ENCODE data around the gene TMEM259. TPM values are rescaled to one million over a fixed set of nuclear protein-coding genes. Genes with fewer than 3 reads are reported as not detected.

The TMEM259 gene
- polyA plus RNA-seq, 4 donors: 98.1 to 152 (median 101) TPM

GRCh38 chr19:1004803-1005664 is 15.9 kb downstream of the TMEM259 start:
- no peak for DNase-seq (ENCODE audit: low read depth in 4 of 4, low spot score in 3 of 4)

GRCh38 chr19:1004204-1004802 is 16.6 kb downstream of the TMEM259 start:
- DNase-seq (ENCODE audit: low read depth in 4 of 4, low spot score in 3 of 4): no peak

GRCh38 chr19:1003283-1003682 is 17.6 kb downstream of the TMEM259 start:
- no peak for DNase-seq (ENCODE audit: low read depth in 4 of 4, low spot score in 3 of 4)

DNA sequence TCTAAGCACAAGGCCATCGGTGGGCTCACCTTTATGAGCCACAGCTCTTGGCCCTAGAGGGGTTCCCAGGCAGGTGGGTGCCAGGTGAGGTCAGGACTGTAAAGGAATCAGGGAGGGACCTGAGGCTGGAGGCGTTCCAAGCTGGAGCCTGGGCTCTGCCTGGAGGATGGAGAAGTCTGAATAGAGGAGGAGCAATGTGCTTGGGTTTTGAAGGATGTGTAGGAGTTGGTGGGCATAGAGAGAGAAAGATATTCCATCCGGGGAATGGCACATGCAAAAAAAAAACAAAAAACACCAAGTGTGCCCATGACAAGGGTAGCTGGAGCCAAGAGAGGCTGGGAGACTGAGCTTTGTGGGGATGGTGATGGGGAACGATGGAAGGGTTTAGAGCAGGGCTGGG is 18.3 kb downstream of the TMEM259 start:
- DNase-seq (ENCODE audit: low read depth in 4 of 4, low spot score in 3 of 4): no peak

DNA sequence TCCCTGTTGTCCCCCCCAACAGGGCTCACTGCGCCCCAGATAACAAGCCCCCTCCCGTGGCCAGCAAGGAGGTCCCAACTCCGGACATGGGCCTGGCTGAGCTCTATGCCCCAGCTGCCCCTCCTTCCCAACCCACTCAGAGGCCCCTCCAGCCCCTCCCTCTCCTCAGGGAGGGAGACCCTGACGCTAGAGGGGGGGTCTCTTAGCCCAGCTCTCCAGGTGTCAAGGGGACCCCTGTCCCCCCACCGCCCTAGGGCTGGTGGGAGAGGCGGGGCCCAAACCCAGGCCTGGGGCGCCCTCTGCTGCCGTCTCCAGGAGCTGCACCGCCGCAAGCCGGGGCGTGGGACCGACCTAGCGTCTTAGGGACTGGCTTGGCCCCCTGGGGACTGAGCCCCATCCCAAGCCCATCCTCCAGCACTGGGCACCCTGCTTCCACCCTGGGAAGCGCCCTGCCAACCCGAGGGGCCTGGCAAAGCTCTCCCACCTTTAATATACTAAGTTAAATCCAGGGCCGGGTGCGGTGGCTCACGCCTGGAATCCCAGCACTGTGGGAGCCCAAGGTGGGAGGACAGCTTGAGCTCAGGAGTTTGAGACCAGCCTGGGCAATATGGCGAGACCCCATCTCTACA is 19.3 kb downstream of the TMEM259 start:
- no peak for DNase-seq (ENCODE audit: low read depth in 4 of 4, low spot score in 3 of 4)

DNA sequence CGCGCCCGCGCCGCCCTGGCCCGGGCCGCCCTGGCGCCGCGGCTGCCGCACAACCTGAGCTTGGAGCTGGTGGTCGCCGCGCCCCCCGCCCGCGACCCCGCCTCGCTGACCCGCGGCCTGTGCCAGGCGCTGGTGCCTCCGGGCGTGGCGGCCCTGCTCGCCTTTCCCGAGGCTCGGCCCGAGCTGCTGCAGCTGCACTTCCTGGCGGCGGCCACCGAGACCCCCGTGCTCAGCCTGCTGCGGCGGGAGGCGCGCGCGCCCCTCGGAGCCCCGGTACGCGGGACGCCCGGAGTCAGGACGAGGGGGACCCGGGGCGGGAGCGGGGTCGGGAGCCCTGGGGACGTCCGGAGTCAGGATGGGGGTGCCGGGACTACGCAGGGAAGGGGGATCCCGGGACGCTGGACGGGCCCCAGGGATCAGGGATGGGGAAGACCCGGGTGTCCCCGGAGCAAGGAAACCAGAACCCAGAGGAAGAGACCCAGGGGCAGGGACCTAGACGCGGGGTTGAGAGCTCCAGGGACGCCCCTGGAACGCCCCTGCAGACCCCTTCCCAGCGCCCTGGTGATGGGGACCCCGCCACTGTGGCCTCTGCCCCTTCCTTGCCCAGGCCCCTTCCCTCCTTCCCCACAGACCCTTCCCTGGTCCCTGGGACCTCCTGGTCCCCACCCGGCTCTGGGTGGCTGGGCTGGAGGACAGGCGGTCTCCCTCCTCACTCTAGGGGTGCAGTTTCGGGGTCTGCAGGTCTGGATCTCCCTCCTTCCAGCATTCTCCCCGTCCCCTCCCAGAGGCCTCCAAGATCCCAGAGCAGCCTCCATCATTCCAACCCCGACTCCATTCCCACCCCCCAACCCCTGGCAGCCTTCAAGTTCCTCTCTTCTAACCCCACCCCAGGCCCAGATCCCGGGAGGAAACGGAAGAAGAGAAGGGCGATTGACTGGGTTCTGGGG is 20.1 kb downstream of the TMEM259 start:
- no peak for DNase-seq (ENCODE audit: low read depth in 4 of 4, low spot score in 3 of 4)

DNA sequence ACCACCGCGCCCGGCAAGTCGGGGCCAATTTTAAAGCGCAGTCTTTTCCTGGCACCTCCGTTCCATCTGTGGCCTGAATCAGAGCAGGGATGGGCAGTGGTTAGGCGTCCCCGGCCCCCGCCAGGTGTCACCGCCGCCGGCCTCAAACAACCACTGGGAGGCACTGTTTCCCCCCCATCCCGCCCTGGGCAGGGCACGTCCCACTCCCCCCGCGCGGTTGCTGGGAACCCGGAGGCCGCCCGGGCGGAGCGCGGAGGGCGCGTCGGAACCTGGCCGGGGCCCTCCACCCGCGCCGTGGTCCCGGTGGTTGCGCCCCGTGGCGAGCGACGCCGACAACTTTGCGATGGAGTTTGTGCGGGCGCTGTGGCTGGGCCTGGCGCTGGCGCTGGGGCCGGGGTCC is 20.8 kb downstream of the TMEM259 start, which contains the start of gene GRIN3B:
TSS of gene GRIN3B (plus strand) at position 325 of the 400 bp plus-strand sequence. CDS start at position 344, 19 bp downstream.
- DNase-seq (ENCODE audit: low read depth in 4 of 4, low spot score in 3 of 4): no peak

DNA sequence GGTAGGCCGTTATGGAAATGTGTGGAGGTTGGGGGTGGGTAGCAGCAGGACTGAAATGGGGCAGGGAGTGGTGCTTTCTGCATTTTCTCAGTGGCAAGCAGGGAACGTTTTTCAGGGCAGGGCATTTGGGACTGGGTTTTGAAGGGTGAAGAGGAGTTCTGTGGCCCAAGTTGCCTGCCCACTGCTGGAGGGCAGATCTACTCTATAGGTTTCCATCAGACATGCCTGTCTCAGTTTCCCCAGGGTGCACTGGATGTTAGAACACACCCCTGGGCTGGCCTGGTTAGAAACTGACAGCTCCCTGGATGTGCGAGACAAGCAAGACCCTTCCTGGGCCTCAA is 21.6 kb downstream of the TMEM259 start:
- DNase-seq (ENCODE audit: low read depth in 4 of 4, low spot score in 3 of 4): no peak

- DNase-seq (ENCODE audit: low read depth in 4 of 4, low spot score in 3 of 4): no peak
Observed at GRCh38 chr19:998064-998463, 22.9 kb downstream of the TMEM259 start.

DNA sequence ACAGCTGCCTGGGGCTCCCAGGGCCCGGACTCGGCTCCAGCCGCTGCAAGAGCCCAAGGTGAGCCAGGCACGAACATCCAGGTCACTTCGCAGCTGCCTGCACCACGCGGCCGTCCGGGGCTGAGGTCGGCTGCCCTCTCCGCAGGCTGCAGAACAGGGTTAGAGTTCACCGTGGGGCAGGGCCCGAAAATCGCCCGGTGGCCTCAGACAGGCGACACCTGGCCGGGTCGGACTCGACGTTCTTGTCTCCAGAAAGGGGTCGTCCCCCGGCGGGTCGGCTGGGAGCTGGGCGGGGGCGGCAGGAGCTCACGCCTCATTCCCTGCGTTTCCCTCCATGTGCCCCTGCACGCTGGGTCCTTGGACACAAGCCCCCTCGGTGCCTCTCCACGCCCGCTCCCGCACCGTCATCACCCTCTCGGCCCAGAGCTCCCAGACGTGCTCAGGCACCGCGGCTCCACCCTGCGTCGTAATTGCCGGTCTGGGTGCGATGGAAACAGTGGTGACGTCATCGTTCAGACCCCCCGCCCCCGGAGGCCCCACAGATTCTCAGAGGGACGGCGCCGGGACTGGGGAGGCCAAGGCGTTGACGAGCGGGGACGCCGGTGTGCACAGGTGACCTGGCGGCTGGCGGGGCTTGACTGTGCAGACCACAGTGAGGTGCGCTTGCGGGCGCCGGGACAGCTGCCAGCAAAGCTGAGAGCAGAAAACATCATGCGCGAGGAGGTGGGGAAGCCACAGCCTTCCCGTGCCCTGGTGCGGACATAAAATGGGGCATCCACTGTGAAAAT is 24.7 kb downstream of the TMEM259 start:
- DNase-seq (ENCODE audit: low read depth in 4 of 4, low spot score in 3 of 4): no peak

DNA sequence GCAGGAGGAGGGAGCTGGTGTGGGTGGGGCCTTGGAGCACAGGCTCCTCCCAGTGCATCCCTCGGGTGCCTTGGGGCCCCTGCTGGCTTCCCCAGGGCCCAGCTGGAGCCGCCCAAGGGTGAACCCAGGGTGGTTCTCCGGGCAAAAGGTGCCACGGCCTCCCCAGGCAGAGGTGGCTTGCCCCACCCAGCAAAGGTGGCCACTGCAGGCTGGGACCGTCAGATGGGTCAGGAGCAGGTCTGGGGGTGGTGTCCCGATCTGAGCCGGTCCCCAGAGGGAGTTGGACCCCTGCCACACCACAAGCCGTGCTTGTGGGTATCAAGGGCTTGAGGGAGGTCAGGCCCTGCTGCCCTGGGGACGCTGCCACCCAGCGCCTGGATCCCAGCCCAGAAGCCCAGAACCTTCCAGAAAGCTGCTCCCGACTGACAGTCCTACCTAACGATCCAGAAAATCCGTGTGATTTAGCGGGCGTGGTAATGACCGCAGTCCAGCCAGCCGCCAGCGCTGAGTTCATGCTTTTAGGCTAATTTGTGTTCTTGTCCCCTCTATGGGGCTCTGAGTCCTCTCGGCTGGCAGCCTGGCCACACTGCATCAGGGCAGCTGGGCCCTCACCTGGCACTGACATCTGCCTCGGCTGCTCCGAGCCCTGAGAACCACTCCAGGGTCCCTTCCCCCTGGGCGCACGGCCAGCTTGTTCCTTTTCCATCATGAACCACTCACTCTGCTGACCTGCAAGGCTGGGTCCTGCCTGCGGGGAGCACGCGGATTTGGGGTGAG is 25.7 kb downstream of the TMEM259 start:
- no peak for DNase-seq (ENCODE audit: low read depth in 4 of 4, low spot score in 3 of 4)

GRCh38 chr19:994516-994915 is 26.4 kb downstream of the TMEM259 start:
- DNase-seq (ENCODE audit: low read depth in 4 of 4, low spot score in 3 of 4): no peak

- DNase-seq (ENCODE audit: low read depth in 4 of 4, low spot score in 3 of 4): no peak
Observed at GRCh38 chr19:993831-994393, 27.0 kb downstream of the TMEM259 start.

DNA sequence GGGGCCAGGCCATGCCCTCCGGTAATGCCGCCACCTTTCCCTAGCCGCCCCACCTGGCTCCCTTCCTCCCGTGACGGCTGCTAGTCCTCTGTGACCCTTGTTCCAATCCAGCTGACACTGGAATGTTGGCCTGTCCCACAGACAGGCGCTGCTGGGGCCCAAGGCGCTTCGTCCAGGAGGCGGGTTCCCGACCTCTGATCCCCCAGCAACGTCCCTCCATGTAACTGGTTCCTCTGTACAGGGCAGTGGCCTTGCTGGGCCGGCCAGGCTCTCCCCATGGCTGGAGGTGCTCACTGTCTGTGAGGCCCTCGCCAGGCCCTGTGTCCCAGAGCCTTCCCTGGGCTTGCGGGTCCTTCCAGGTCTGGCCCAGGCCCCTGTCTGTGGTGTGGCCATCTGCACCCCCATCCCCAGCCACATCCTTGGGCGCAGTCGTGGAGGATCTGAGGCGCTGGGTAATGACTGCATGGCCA is 27.5 kb downstream of the TMEM259 start:
- no peak for DNase-seq (ENCODE audit: low read depth in 4 of 4, low spot score in 3 of 4)

DNA sequence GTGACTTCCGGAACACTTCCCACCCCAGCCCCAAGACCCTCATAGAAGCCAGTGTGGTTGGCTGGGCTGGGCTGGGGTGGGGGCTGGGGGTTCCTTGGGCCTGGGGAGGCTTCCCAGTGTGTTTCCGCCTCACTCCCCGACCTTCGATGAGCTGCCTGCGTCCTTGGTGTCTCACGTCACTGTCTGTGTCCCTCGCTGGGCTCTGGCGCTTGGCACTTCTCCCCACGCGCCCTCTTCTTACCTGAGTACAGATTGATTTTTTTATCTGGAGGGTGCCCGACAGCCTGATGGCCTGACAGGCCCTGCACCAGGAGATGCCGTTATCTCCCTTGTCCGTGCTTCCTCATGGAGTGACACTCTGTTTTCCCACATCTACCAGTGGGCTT is 28.3 kb downstream of the TMEM259 start:
- no peak for DNase-seq (ENCODE audit: low read depth in 4 of 4, low spot score in 3 of 4)

- DNase-seq (ENCODE audit: low read depth in 4 of 4, low spot score in 3 of 4): no peak
Observed at GRCh38 chr19:991932-992669, 28.8 kb downstream of the TMEM259 start.

DNA sequence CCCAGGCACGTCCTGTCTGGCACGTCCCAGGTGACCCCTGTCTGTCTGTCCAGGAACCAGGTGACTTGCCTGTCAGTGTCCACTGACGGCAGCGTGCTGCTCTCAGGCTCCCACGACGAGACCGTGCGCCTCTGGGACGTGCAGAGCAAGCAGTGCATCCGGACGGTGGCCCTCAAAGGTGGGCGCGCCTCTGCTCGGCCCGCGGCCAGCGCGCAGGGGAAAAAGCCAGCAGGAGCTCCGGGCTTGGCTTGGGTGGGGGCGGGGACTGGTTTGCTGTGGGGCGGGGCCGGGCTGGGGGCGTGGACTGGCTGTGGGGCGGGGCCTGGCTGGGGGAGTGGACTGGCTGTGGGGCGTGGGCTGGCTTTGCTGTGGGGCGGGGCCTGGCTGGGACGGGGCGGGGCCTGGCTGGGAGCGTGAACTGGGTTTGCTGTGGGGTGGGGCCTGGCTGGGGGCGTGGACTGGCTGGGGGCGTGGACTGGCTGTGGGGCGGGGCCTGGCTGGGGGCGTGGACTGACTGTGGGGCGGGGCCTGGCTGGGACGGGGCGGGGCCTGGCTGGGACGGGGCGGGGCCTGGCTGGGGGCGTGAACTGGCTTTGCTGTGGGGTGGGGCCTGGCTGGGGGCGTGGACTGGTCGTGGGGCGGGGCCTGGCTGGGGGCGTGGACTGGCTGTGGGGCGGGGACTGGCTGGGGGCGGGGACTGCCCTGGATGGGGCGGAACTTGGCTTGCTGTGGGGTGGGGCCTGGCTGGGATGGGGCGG is 29.6 kb downstream of the TMEM259 start:
- no peak for DNase-seq (ENCODE audit: low read depth in 4 of 4, low spot score in 3 of 4)

Measured in right renal pelvis (tissue), 4 donors.